PC-3 (cell line): ENCODE data around the gene CCDC69.

Experiments
- CTCF ChIP-seq: fragments of 300-600 bp; sonication (generic); conservative IDR thresholded peaks from 2 replicates; pipeline ENCODE4 v1.5.1; 2017; ENCODE audit warnings: antibody characterized with exemption, low read depth, mild to moderate bottlenecking, low read length
- EZH2 ChIP-seq: fragments of 300-600 bp; sonication (generic); IDR thresholded peaks from one replicate; pipeline ENCODE4 v1.6.1; 2017; ENCODE audit warnings: antibody characterized with exemption, mild to moderate bottlenecking, low read length; ENCODE audit not compliant: unreplicated experiment
- EZH2phosphoT487 ChIP-seq: fragments of 300-600 bp; sonication (generic); IDR thresholded peaks from 2 replicates; pipeline ENCODE4 v1.6.1; 2018; ENCODE audit warnings: mild to moderate bottlenecking, antibody characterized with exemption, low read length, borderline replicate concordance

GRCh38 chr5:151271336-151271735, 47.4 kb upstream of the CCDC69 start:
- TF ChIP-seq CTCF (no peak), EZH2 (no peak), EZH2phosphoT487 (no peak)
